HG03378 (cell line): Measurements from ENCODE around the gene NDUFA1.
"Not testable (repeated sequence)": the region's sequence is repeated elsewhere in the genome, so short reads cannot be mapped to it uniquely, and the experiment has no call there.

ENCODE experiments used
- ATAC-seq: cut with Tn5 transposase; IDR thresholded peaks from one replicate; pipeline ENCODE4 v1.9.1; 2021; ENCODE audit warnings: mild to moderate bottlenecking, moderate library complexity; ENCODE audit not compliant: unreplicated experiment

The NDUFA1 gene

DNA sequence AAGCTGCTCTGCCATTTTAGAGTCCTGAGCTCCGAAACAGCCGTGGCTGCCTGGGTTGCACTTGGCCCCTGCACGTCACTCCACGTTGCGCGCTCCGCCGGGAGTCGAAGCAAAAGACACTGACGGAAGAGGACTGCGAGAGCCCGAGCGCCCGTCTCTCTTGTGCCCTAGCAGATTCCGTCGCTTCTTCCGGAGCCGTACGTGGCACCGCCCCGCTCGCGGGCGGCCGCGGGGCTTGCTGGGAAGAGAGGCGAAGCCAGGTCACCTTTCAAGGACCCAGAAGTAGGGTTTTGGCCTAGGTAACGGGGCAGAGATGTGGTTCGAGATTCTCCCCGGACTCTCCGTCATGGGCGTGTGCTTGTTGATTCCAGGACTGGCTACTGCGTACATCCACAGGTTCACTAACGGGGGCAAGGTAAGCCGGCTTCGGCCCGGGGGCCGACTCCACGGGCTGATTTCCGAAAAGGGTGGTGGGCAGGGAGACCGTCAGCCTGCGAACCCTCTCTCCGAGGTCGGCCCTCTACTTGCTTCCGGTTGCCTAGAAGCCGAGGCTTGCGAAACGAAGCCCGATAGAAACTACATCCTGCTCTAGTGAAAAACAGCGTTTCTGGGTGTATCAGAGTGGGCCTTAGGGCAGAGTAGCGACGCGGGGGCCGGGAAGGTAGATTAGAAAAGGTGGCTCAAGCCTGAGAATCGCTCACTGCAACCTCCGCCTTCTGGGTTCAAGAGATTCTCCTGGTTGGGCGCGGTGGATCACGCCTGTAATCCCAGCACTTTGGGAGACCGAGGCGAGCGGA, at the start of gene NDUFA1, which contains the start of gene RNF113A:
TSS of gene NDUFA1 (plus strand) at position 234 of the 797 bp plus-strand sequence. CDS start at position 314, 80 bp downstream.
TSS of gene RNF113A (minus strand) at position 135 of the 797 bp plus-strand sequence. CDS start at position 15, 120 bp downstream.
- peak; percentile 89 for ATAC-seq

DNA sequence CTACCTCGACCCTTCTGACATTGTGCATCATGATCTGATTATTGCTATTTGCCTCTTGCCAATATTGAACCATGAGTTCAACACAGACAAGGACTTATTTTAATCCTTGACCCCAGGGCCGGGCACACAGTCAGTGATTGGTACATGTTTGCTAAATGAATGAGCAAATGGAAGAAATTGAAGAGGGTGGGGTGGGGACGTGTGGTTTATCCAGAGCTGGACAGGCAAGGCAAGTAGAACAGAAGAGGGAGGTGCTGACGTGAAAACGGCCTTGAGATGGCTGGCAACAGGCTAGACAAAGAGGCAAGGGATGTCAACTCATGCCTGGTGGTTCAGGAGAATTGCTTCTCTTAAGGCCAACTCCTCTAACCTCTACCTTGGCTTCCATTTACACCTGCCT, 47.4 kb upstream of the NDUFA1 start:
- not testable (repeated sequence) for ATAC-seq

DNA sequence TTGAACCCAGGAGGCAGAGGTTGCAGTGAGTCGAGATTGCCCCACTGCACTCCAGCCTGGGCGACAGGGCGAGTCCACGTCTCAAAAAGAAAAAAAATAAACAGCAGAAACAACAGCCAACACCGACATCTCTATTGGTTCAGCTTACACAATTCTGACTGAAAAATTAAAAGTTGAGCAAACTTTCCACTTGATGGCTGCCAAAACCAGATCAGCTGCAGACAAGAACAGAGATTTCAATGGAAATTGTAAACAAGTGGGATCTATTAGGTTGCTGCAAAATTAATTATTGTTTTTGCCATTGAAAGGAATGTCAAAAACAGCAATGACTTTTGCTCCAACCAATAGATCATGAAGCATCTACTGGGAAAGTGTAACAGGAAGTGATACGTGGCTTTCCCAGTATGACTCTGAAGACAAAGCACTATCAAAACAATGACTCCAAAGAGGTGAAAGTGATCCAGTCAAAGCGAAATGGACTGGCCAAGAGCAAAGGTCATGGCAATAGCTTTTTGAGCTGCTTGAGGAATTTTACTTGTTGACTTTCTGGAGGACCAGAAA, 45.2 kb upstream of the NDUFA1 start:
- ATAC-seq = no peak

DNA sequence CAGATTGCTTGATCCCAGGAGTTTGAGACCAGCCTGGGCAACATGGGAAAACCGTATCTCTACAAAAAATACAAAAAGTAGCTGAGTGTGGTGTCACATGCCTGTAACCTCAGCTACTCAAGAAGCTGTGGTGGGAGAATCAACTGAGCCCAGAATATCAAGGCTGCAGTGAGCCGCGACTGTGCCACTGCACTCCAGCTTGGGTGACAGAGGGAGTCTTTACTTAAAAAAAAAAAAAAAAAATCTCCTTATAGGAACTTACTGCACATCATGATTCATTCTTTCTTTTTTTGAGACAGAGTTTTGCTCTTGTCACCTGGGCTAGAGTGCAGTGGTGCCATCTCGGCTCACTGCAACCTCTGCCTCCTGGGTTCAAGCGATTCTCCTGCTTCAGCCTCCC, 43.2 kb upstream of the NDUFA1 start:
- ATAC-seq = no peak

DNA sequence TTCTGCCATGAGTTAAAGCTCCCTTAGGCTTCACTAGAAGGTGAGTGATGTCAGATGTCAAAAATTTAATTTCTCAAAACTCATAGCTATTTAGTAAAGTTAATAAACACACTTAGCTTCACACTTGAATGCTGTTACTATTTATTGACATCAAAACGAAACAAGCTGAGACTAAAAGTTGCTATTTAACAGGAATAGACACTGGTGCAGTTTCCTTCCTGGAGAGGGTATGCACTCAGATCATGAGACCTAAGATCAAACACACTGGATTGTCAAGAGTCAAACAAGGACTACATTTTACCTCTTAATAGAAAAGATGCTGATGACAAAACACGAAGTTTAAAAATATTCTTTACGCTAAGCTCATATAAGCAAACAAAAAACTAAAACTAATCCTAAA, 37.7 kb upstream of the NDUFA1 start:
- ATAC-seq = no peak

DNA sequence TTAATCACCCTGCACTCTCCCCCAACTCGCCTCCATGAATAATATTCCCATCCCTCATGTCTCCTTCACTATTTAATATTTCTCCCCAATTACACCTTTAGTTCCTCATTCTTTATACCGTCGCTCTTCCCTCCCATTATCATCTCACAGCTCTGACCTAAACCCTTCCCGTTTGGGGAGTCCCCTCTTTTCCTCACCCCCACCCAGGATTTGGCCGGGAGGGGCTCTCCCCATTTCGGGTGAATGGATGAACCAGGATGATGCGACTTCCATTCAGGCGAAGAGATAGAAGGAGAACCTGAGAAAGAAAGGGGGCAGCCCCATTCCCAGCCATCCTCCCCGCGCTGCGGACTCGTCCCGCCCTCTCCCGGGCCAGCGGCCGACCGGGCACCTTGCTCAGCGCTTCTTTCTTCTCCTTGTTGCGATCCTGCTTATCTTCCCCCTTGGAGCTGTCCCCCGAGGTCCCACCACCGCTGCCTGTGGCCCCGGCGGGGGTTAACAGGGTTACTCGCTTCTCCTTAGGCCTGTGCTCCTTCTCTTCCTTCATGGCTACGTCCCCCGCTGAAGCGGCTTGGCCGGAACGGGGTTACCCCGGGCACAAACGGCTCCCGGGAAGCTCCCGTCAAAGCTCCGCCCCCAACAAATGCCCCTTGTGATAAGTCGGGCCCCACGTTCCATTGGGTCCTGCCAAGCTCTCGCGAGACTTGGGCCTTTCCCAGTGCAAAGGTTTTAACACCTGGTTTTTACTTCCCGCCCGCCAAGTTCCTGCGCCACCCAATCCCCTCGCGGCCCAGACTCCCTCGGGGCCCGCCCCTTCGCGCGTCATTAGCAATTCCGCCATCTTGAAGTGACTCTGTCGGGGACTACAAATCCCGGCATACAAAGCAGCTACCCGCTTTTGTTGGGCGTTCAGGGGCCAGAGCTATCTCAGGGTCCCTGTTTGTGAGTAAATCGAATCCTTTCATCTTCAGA, 19.0 kb upstream of the NDUFA1 start, which contains the start of gene UPF3B:
TSS of gene UPF3B (minus strand) at position 582 of the 972 bp plus-strand sequence. CDS start at position 547, 35 bp downstream.
- ATAC-seq = peak; percentile 95

DNA sequence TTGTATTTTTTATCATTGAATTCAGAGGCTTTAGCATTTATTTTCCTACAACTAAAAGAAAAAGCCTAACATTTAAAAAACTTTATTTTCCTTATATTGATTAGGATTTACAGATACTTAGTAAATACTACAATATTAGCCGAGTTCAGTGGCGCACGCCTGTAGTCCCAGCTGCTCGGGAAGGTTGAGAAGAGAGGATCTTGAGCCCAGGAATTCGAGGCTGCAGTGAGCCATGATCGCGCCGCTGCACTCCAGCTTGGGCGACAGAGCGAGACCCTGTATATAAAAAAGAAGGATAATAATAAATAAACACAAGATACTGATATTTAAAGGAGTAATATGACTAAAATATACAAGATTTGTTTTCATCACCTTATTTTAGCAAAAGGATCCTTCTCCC, 18.2 kb upstream of the NDUFA1 start:
- no peak for ATAC-seq

DNA sequence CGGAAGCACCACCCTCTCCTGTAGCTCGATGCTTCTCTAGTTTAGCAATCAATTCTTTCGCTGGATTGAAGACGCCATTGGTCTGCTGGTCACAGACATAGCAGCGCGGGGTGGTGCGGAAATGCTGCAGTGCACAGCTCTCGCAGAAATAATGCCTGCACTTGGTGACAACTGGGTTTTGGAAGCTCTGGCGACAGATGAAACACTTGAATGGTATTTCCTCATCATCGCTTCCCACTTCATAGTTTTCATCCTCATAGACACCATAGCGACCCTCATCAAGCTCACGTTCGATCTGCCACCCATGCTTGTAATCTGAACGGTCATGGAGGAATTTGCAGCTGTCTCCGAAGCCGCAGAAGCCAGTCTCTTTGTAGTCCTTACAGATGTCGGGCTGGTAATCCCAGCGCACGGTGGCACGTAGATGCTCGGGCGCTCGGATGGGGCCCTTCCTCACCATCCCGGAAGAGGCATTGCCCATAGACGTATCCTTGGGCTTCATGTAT, 953 bp upstream of the NDUFA1 start:
- ATAC-seq = no peak

DNA sequence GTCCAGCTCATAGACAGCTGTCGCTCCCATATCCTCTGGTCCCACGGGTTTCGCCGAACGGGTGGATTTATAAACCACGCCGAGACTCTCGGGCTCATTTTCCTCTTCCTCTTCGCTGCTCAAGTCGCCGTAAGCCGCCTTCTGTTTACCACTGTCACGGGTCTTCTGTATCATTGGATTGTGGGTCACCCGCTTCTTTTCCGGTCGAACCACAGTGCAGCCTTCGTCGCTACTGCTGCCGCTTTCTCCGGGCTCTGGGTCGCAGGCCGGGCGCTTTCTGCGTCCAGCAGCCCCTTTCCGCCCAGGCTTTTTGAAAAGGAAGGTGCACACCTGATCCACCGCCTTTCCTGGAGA, 410 bp upstream of the NDUFA1 start:
- peak; percentile 36 for ATAC-seq

DNA sequence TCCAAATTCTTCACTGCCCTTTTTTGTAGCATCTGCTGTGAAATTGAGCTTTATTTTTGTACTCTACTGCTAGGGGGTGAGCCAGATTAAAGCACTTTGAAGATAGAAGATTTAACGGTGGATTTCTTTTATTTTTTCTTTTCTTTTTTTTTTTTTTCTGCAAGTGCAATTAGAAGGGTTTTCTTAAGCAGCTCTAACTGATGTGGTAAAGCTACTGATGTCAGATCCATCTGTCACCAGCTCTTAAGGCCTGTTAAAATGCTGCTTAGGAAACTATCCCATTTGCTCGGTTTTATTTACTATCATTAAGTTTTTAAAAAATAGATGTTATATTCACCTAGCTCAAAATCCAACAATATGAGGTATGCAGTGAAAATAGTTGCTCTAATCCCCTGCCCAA, 7.1 kb downstream of the NDUFA1 start:
- ATAC-seq = no peak

DNA sequence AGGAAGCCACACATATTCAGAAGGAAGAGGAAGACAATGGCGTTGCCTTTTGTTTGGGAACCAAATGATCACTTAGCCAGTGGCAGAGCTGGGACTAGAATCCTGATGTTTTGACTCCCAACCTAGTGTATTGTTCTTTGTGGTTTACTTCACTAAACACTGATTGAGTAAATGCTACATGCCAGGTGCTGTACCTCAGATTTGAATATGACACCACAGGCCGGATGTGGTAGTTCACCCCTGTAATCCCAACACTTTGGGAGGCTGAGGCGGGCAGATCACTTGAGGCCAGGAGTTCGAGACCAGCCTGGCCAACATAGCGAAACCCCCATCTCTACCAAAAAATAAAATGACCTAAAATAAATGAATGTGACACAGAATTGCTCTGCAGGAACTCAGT, 8.4 kb downstream of the NDUFA1 start:
- ATAC-seq = no peak

DNA sequence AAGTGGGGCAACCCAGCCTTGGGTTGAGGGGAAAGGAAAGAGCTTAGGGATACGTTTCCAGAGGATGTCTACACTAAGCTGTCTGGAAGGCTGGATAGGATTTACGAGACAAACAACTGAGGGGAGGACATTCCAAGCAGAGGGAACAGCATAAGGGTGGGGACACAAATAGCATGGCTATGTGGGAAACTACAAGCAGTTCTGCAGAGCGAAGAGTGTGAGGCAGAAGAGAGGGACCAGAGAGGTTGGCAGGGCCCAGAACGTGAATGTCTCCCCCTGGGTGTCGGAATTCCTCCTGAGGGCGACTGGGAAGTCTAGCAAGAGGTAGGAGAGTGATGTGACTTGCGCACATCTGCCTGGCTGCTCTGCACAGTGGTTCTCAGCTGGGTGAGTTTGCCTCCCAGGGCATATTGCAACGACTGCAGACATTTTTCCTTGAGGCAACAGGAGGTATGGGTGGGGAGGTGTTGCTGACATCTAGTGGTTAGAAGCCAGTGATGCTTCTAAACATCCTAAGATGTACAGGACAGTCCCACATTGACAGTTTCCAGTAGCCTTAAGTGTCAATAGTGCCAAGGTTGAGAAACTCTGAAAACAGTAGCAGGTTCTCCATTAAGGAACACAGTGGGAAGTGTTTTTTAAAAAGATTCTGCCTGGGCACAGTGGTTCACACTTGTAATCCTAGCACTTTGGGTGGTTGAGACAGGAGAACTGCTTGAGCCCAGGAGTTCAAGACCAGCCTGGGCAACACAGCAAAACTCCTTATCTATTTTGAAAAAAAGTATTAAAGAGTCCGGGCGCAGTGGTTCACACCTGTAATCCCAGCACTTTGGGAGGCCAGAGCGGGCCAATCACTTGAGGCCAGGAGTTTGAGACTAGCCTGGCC, 9.2 kb downstream of the NDUFA1 start:
- peak; percentile 80 for ATAC-seq

DNA sequence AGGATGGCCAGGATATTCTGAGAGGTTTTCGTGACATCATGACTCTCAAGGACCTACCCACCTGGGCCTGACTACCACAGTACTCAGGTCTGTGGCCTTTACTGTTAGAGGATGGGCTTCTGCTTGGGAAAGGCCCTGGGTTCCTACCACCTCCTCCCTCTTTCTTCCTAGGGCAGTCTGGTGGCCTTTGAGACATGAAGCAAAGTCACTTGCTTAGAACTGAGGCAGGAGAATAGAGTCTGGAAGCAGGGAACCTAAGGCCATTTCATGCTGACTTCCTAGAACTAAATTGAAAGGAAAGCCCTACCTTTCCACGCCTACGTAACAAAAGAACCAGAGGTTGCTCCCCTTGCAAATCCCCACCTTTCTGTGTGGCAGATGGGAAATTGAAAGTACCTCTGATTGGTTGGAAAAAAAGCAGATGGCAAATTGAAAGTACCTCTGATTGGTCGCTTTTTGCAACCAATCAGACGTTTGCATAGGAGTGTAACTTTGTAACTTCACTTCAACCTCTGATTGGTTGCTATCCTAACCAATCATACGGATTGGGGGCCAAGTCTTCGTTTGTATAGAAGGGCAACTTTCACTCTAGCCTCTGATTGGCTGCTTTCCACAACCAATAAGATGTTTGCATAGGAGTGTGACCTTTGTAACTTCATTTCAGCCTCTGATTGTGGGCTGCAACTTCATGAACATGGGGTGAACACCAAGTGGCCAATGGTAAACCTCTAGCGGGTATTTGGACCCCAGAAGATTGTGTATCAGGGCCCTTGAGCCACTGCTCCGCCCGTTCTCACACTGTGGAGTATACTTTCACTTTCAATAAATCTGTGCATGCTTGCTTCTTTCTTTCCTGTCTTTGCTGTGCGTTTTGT, 14.2 kb downstream of the NDUFA1 start:
- ATAC-seq = no peak

DNA sequence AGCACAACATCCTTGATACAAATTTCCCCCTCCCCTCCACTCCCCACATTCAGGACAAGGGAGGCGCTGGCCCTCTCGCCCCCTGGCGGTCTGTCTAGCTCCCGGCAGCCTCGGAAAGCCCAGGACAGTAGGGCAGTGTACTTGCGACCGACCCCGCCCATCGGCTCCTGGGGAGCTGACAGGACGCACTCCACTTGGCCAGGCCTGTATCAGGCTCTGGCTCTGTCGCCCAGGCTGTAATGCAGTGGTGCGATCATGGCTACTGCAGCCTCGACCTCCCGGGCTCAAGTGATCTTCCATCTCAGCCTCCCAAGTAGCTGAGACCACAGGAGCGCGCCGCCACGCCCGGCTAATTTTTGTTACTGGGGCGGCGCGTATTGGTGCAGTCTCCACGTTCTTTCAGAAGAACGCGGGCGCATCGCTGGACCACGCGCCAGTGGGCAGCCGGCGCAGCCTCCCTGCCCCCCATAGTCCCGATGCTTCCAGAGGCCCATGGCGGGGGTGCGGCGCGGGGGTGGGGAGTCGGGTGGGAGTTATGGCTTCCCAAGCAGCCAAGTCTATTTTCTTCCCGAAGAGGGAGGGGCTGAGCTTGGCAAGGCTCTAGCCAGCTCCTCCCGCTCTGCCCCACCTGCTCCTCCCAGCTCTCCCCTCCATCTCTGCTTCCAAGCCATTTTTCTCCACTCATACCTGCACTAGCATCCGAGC, 16.2 kb downstream of the NDUFA1 start:
- peak; percentile 50 for ATAC-seq

DNA sequence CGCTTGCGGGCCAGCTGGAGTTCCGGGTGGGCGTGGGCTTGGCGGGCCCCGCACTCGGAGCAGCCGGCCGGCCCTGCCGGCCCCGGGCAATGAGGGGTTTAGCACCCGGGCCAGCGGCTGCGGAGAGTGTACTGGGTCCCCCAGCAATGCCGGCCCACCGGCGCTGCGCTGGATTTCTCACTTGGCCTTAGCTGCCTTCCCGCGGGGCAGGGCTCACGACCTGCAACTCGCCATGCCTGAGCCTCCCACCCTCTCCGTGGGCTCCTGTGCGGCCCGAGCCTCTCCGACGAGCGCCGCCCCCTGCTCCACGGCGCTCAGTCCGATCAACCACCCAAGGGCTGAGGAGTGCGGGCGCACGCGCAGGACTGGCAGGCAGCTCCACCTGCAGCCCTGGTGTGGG, 19.0 kb downstream of the NDUFA1 start:
- ATAC-seq = not testable (repeated sequence)

DNA sequence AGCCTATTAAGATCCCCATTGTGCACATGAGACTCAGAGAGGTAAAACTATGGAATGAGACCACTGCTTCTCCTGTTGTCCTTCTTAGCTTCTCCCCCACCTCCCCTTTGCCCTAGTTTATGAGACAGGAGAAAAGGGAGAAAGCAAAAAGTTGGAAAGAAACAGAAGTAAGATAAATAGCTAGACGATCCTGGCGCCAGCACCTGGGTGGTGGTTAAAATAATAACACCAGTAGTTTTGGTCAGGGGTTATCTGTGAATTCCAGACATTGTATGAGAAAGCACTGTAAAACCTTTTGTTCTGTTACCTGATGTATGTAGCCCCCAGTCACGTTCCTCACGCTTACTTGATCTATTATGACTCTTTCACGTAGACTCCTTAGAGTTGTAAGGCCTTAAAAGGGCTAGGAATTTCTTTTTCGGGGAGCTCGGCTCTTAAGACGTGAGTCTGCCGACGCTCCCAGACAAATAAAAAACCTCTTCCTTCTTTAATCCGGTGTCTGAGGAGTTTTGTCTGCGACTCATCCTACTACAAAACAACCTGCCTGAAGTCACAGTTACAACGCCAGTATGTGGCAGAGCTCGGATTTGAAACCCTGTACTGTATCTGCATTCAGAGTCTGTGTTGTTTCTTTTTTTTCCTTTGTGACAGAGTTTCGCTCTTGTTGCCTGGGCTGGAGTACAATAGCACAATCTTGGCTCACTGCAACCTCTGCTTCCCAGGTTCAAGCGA, 20.5 kb downstream of the NDUFA1 start:
- not testable (repeated sequence) for ATAC-seq

DNA sequence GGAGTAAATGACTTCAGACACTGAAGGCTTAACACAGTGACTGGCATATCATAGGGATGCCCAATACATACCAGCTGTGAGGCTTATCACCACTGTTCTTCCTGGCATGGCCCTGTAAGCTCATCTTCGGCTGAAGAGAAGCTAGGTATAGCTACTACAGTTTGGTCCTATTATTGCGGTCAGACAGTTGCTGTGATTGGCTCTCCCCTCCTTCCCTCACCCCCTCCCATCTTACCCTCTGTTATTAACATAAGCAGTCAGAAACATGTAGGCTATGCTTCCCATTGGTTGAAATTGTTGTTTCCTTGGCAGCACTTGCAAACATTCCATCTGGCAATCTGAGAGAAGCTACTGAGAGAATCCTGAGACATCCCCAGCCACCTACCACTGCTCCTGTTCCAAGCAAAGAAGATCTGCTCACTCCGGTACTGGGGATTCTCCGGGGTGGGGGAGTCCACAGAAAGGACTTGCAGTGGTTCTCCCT, 24.3 kb downstream of the NDUFA1 start, which contains the start of gene AKAP14:
TSS of gene AKAP14 (plus strand) at position 51 of the 484 bp plus-strand sequence. CDS start 7,331 bp downstream, outside the sequence.
- ATAC-seq = no peak
